Omental fat pad (tissue), 4 donors: ENCODE measurements around the gene FOXP1. TPM values are rescaled to one million over a fixed set of nuclear protein-coding genes. Genes with fewer than 3 reads are reported as not detected.

Experiments used
- ATAC-seq: fragments of 150-250 bp; one replicate; pipeline ENCODE4 v1.9.1; 2016; ENCODE audit warnings: mild to moderate bottlenecking, moderate library complexity; ENCODE audit not compliant: low FRiP score
- DNase-seq: peaks from one replicate; pipeline ENCODE4 v3.0.0-alpha.2; 2019; ENCODE audit warnings: low spot score
- CTCF ChIP-seq, 3 donors: fragments of 450-650 bp; IDR thresholded peaks; one replicate each; pipeline ENCODE4 v1.5.1; 2016 to 2017; ENCODE audit warnings: antibody characterized with exemption in 3 of 3, mild to moderate bottlenecking in 3 of 3, moderate library complexity in 2 of 3
- total RNA-seq, 4 donors: library from RNA; depleted of rRNA; stranded (reverse); fragments of >200 nt; gene quantifications; one replicate each; pipeline ENCODE4 v1.1.0, GENCODE V29; 2016

The FOXP1 gene
- total RNA-seq, 4 donors from 2014 or later, result 72.4 to 128 (median 76.7) TPM

- DNase-seq (no peak), ATAC-seq (no peak)
- no peak for TF ChIP-seq CTCF (IDR thresholded peaks at IDR 0.05)
Observed at GRCh38 chr3:71399478-71399877, 184.1 kb downstream of the FOXP1 start.

GRCh38 chr3:71398157-71398836 is 185.2 kb downstream of the FOXP1 start:
- ATAC-seq (no peak), DNase-seq (no peak)
- no peak for TF ChIP-seq CTCF (IDR thresholded peaks at IDR 0.05)

GRCh38 chr3:71397726-71398125 is 185.8 kb downstream of the FOXP1 start:
- no peak for TF ChIP-seq CTCF (IDR thresholded peaks at IDR 0.05)
- no peak for ATAC-seq
- no peak for DNase-seq

GRCh38 chr3:71397046-71397445 is 186.5 kb downstream of the FOXP1 start:
- TF ChIP-seq CTCF (IDR thresholded peaks at IDR 0.05), result no peak
- no peak for DNase-seq
- no peak for ATAC-seq

GRCh38 chr3:71395927-71396695 is 187.4 kb downstream of the FOXP1 start:
- no peak for DNase-seq
- ATAC-seq, result peak; percentile 72
- TF ChIP-seq CTCF (IDR thresholded peaks at IDR 0.05), result no peak

- ATAC-seq (no peak), DNase-seq (no peak)
- no peak for TF ChIP-seq CTCF (IDR thresholded peaks at IDR 0.05)
Observed at GRCh38 chr3:71395470-71395869, 188.1 kb downstream of the FOXP1 start.

- no peak for DNase-seq
- no peak for TF ChIP-seq CTCF (IDR thresholded peaks at IDR 0.05)
- ATAC-seq, result no peak
Observed at GRCh38 chr3:71393745-71394144, 189.8 kb downstream of the FOXP1 start.
